Smooth muscle cell (in vitro differentiated cells): ENCODE results near the gene FGF5. TPM values are rescaled to one million over a fixed set of nuclear protein-coding genes. Genes with fewer than 3 reads are reported as not detected.

Experiments
- DNase-seq: peaks from one replicate; lab custom pipeline; 2025; ENCODE audit not compliant: unreplicated experiment; lab: John Stamatoyannopoulos, UW
- H2AFZ ChIP-seq: fragments of 200-600 bp; sonication (generic); 2 replicates; pipeline ENCODE4 v1.6.0; 2016; ENCODE audit warnings: antibody characterized with exemption, low read depth, mild to moderate bottlenecking
- H3F3A ChIP-seq: fragments of 200-600 bp; sonication (generic); 2 replicates; pipeline ENCODE4 v1.6.0; 2017; ENCODE audit warnings: antibody characterized with exemption, low read depth
- H3K27ac ChIP-seq: fragments of 200-600 bp; sonication (generic); 2 replicates; pipeline ENCODE4 v1.5.1; 2016; ENCODE audit warnings: low read depth, mild to moderate bottlenecking
- H3K27me3 ChIP-seq: fragments of 200-600 bp; sonication (generic); 2 replicates; pipeline ENCODE4 v1.6.1; 2016; ENCODE audit warnings: low read depth, mild to moderate bottlenecking
- H3K36me3 ChIP-seq: fragments of 200-600 bp; sonication (generic); 2 replicates; pipeline ENCODE4 v1.5.1; 2016; ENCODE audit warnings: low read depth
- H3K4me1 ChIP-seq: fragments of 200-600 bp; sonication (generic); 2 replicates; pipeline ENCODE4 v1.5.1; 2016; ENCODE audit warnings: low read depth
- H3K4me2 ChIP-seq: fragments of 200-600 bp; sonication (generic); 2 replicates; pipeline ENCODE4 v1.6.0; 2016; ENCODE audit warnings: mild to moderate bottlenecking
- H3K4me3 ChIP-seq: fragments of 200-600 bp; sonication (generic); 2 replicates; pipeline ENCODE4 v1.5.1; 2016; ENCODE audit warnings: mild to moderate bottlenecking
- H3K79me2 ChIP-seq: fragments of 200-600 bp; sonication (generic); 2 replicates; pipeline ENCODE4 v1.6.0; 2016; ENCODE audit warnings: low read depth, mild to moderate bottlenecking
- H3K9ac ChIP-seq: fragments of 200-600 bp; sonication (generic); 2 replicates; pipeline ENCODE4 v1.6.0; 2016; ENCODE audit warnings: low read depth
- H3K9me3 ChIP-seq: fragments of 200-600 bp; sonication (generic); replicated peaks from 2 replicates; pipeline ENCODE4 v1.5.1; 2016; ENCODE audit warnings: low read depth
- H4K20me1 ChIP-seq: fragments of 200-600 bp; sonication (generic); 2 replicates; pipeline ENCODE4 v1.6.0; 2016; ENCODE audit warnings: low read depth
- CTCF ChIP-seq: fragments of 200-600 bp; sonication (generic); IDR thresholded peaks from 2 replicates; pipeline ENCODE4 v1.5.1; 2017; ENCODE audit warnings: borderline replicate concordance, mild to moderate bottlenecking, antibody characterized with exemption; ENCODE audit not compliant: insufficient read depth, poor library complexity, severe bottlenecking
- WGBS: methylation state at CpG from one replicate; pipeline ENCODE4 v1.1.7; 2016; ENCODE audit warnings: low lambda C conversion rate; 5-methylcytosine and 5-hydroxymethylcytosine counted together
- polyA plus RNA-seq: library from polyadenylated mRNA; unstranded; fragments of >200 nt; fragmentation: Nextera tagmentation; extraction: Ambion mirVana; gene quantifications from 2 replicates; pipeline ENCODE4 v1.2.1, GENCODE V29; 2016
- total RNA-seq: library from RNA; depleted of rRNA; stranded (reverse); fragments of >200 nt; gene quantifications from 2 replicates; pipeline ENCODE4 v1.2.3, GENCODE V29; 2014

FGF5 gene
- total and polyA plus RNA-seq, 2 experiments from 2014 or later, result not detected

GRCh38 chr4:80261989-80262600 lies 4.4 kb upstream of the FGF5 start:
- H2AFZ ChIP-seq, result no peak overlapping the region
- H3K4me2 ChIP-seq, result no peak overlapping the region
- no peak for TF ChIP-seq CTCF
- no peak overlapping the region for H3K27ac ChIP-seq
- H3K27me3 ChIP-seq, result peaks cover 100% of the 10 kb centered on the region
- H3K4me3 ChIP-seq, result no peak overlapping the region
- H3K9ac ChIP-seq, result no peak overlapping the region
- DNase-seq, result no peak
- no peaks in the 10 kb centered on the region for H3K79me2 ChIP-seq
- no peaks in the 10 kb centered on the region for H4K20me1 ChIP-seq
- H3F3A ChIP-seq, result no peaks in the 10 kb centered on the region
- H3K4me1 ChIP-seq, result peaks cover 8% of the 10 kb centered on the region
- H3K9me3 ChIP-seq, result no peaks in the 10 kb centered on the region
- H3K36me3 ChIP-seq, result no peaks in the 10 kb centered on the region
- WGBS, result 88% methylated on average over 3 of the region's 3 CpGs

DNA sequence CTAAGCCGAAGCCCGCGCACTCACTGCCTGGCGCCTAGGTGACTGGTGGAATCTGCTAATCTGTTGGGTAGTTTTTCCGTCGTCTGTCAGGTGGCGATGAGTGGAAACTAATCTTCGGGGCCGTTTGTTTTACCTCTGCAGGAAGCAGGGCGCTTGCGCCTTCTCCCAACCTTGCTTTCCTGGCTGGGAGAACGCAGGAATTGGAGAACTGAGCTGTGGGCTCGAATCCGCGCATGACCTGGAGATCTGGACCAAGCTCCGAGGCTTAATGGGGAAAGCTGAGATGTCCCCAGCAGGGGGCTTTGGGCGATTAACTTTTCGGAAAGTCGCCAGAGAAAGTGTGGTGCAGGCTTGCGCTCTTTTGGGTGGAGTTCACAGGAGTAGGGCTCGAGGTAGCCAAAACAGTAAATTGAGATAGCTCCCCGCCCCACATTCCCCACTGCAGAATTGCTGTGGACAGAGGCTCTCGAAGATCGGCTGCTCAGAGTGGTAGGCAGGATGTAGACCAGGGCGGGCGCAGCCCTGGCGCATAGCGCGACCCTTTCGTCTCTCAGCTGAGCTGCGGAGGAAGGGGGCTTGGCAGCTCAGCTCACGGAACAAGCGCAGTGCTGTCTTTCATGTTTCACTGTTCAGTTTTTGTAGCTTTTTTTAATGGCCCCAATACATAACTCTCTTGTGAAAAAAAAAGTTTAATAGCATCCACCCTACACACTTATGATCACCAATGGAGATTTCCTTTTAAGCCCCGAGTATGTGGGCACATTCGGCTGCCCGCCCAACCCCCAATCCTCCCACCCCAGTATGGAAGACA lies 2.7 kb upstream of the FGF5 start:
- Histone ChIP-seq H2AFZ (no peak overlapping the region), H3K79me2 (no peaks in the 10 kb centered on the region)
- WGBS, result 12% methylated on average over 36 of the region's 36 CpGs

DNA sequence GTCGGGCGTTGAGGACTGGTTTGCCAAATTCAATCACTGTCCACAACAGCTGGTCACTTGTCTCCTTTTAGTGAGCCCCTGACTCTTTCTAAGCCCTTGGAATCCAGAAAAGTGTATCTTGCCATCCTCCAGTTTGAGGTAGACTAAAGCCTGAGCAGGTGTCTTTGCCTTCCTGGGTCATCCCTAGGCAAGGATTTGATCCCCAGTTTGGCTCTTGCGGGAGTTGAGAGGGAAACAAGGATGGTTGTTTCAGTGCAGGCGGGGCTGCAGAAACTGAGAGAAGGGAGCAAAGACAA lies 2.2 kb upstream of the FGF5 start:
- no peak overlapping the region for H3K27ac ChIP-seq
- no peaks in the 10 kb centered on the region for H3K79me2 ChIP-seq
- peaks cover 100% of the 10 kb centered on the region for H3K27me3 ChIP-seq
- H3F3A ChIP-seq, result no peaks in the 10 kb centered on the region
- H3K4me1 ChIP-seq, result peaks cover 8% of the 10 kb centered on the region
- H3K9me3 ChIP-seq, result no peaks in the 10 kb centered on the region
- 37% methylated on average over 4 of the region's 4 CpGs for WGBS
- no peak overlapping the region for H3K4me2 ChIP-seq
- H4K20me1 ChIP-seq, result no peaks in the 10 kb centered on the region
- no peak for TF ChIP-seq CTCF
- no peak overlapping the region for H2AFZ ChIP-seq
- H3K36me3 ChIP-seq, result no peaks in the 10 kb centered on the region
- H3K9ac ChIP-seq, result no peak overlapping the region
- no peak for DNase-seq
- no peak overlapping the region for H3K4me3 ChIP-seq

More for the DNA sequence above, 2.7 kb upstream of the FGF5 start:
- H3K27ac ChIP-seq, result no peak overlapping the region
- H3K36me3 ChIP-seq, result no peaks in the 10 kb centered on the region
- no peaks in the 10 kb centered on the region for H4K20me1 ChIP-seq
- no peak overlapping the region for H3K4me3 ChIP-seq
- no peak overlapping the region for H3K4me2 ChIP-seq
- H3K27me3 ChIP-seq, result peaks cover 100% of the 10 kb centered on the region
- no peak for TF ChIP-seq CTCF
- DNase-seq, result no peak
- peaks cover 8% of the 10 kb centered on the region for H3K4me1 ChIP-seq
- no peaks in the 10 kb centered on the region for H3K9me3 ChIP-seq
- H3F3A ChIP-seq, result no peaks in the 10 kb centered on the region
- no peak overlapping the region for H3K9ac ChIP-seq
